SK-N-SH treated with all-trans-retinoic acid at 6 μM for 48 hours (cell line): ENCODE data around the gene UPK1A.

Experiments
- ATAC-seq: fragments of 200-7000 bp; cut with Tn5 transposase; 3 replicates; pipeline ENCODE4 v1.9.1; 2020; ENCODE audit warnings: mild to moderate bottlenecking, moderate library complexity
- ARNTL ChIP-seq: fragments of 450-650 bp; formaldehyde crosslinking; IDR thresholded peaks from 2 replicates; pipeline ENCODE4 v1.5.0; 2020; ENCODE audit warnings: low read depth, mild to moderate bottlenecking, moderate library complexity, borderline replicate concordance
- BACH2 ChIP-seq: fragments of 250-450 bp; sonication (Bioruptor Pico); IDR thresholded peaks from 2 replicates; pipeline ENCODE4 v1.9.0; 2021; ENCODE audit warnings: mild to moderate bottlenecking, borderline replicate concordance
- CSDC2 ChIP-seq: fragments of 250-450 bp; sonication (Bioruptor Pico); IDR thresholded peaks from 2 replicates; pipeline ENCODE4 v1.5.0; 2020; ENCODE audit warnings: mild to moderate bottlenecking, moderate library complexity
- ESRRG ChIP-seq: fragments of 250-450 bp; sonication (Bioruptor Pico); IDR thresholded peaks from 2 replicates; pipeline ENCODE4 v1.6.1; 2021; ENCODE audit warnings: mild to moderate bottlenecking
- GLIS3 ChIP-seq: fragments of 250-450 bp; sonication (Bioruptor Pico); IDR thresholded peaks from 2 replicates; pipeline ENCODE4 v1.5.0; 2020; ENCODE audit warnings: mild to moderate bottlenecking, moderate library complexity
- OSR1 ChIP-seq: fragments of 250-450 bp; sonication (Bioruptor Pico); IDR thresholded peaks from 2 replicates; pipeline ENCODE4 v1.8.0; 2022; ENCODE audit warnings: moderate library complexity, mild to moderate bottlenecking, inconsistent platforms
- PPARA ChIP-seq: fragments of 250-450 bp; sonication (Bioruptor Pico); IDR thresholded peaks from 2 replicates; pipeline ENCODE4 v1.5.0; 2020; ENCODE audit warnings: mild to moderate bottlenecking, borderline replicate concordance
- RARB ChIP-seq: fragments of 250-450 bp; sonication (Bioruptor Pico); IDR thresholded peaks from 2 replicates; pipeline ENCODE4 v1.8.0; 2021; ENCODE audit warnings: mild to moderate bottlenecking, moderate library complexity
- SNAI2 ChIP-seq: fragments of 250-450 bp; sonication (Bioruptor Pico); IDR thresholded peaks from 2 replicates; pipeline ENCODE4 v1.5.0; 2020; ENCODE audit warnings: mild to moderate bottlenecking, moderate library complexity
- ZC3H10 ChIP-seq: fragments of 250-450 bp; sonication (Bioruptor Pico); IDR thresholded peaks from 2 replicates; pipeline ENCODE4 v1.5.1; 2021; ENCODE audit warnings: mild to moderate bottlenecking, moderate library complexity
- ZFP3 ChIP-seq: fragments of 250-450 bp; sonication (Bioruptor Pico); IDR thresholded peaks from 2 replicates; pipeline ENCODE4 v1.5.0; 2020; ENCODE audit warnings: mild to moderate bottlenecking, moderate library complexity
- ZFP30 ChIP-seq: fragments of 450-650 bp; formaldehyde crosslinking; IDR thresholded peaks from 2 replicates; pipeline ENCODE4 v1.5.0; 2022; ENCODE audit warnings: mild to moderate bottlenecking, moderate library complexity
- ZNF565 ChIP-seq: fragments of 450-650 bp; formaldehyde crosslinking; conservative IDR thresholded peaks from 2 replicates; pipeline ENCODE4 v1.5.0; 2020; ENCODE audit warnings: low read depth, mild to moderate bottlenecking, moderate library complexity
- ZNF70 ChIP-seq: fragments of 450-650 bp; formaldehyde crosslinking; IDR thresholded peaks from 2 replicates; pipeline ENCODE4 v1.5.0; 2020; ENCODE audit warnings: mild to moderate bottlenecking, moderate library complexity
- ZNF8 ChIP-seq: fragments of 450-650 bp; formaldehyde crosslinking; IDR thresholded peaks from 2 replicates; pipeline ENCODE4 v1.5.0; 2020; ENCODE audit warnings: mild to moderate bottlenecking, moderate library complexity
- TF ChIP-seq, protein P1 (sequence below): fragments of 250-450 bp; sonication (Bioruptor Pico); IDR thresholded peaks from 2 replicates; pipeline ENCODE4 v1.5.1; 2021; ENCODE audit warnings: mild to moderate bottlenecking, moderate library complexity
- TF ChIP-seq, protein P2 (sequence below): fragments of 250-450 bp; sonication (Bioruptor Pico); IDR thresholded peaks from 2 replicates; pipeline ENCODE4 v1.8.0; 2021; ENCODE audit warnings: low read depth, mild to moderate bottlenecking, moderate library complexity, borderline replicate concordance
- TF ChIP-seq, protein P3 (sequence below): fragments of 250-450 bp; sonication (Bioruptor Pico); IDR thresholded peaks from 2 replicates; pipeline ENCODE4 v1.8.0; 2020; ENCODE audit warnings: mild to moderate bottlenecking, moderate library complexity, borderline replicate concordance
- TF ChIP-seq, protein P4 (sequence below): fragments of 250-450 bp; sonication (Bioruptor Pico); IDR thresholded peaks from 2 replicates; pipeline ENCODE4 v1.5.1; 2020; ENCODE audit warnings: low read depth, mild to moderate bottlenecking, moderate library complexity
- TF ChIP-seq, protein P5 (sequence below): fragments of 250-450 bp; sonication (Bioruptor Pico); IDR thresholded peaks from 2 replicates; pipeline ENCODE4 v1.5.0; 2020; ENCODE audit warnings: mild to moderate bottlenecking, moderate library complexity

The UPK1A gene

DNA sequence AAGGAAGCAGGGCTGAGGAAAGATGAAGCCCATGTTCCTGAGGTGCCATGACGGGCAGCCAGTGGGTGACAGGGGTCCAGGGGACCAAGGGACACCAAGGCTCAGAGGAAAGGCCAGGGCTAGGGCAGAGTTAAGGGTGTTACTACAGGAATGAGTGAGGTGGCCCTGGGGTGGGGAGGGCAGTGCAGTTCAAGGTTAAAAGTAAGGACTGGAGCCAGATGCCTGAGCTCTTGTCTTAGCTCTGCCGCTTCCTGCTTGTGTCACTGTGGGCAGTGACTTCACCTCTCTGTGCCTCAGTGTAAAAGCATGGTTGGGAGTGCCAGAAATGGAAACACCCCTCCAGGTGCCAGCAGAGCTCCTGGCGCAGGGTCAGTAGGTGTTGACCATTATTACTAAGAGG lies 29.7 kb upstream of the UPK1A start:
- no peak for ATAC-seq
- TF ChIP-seq BACH2: no peak

DNA sequence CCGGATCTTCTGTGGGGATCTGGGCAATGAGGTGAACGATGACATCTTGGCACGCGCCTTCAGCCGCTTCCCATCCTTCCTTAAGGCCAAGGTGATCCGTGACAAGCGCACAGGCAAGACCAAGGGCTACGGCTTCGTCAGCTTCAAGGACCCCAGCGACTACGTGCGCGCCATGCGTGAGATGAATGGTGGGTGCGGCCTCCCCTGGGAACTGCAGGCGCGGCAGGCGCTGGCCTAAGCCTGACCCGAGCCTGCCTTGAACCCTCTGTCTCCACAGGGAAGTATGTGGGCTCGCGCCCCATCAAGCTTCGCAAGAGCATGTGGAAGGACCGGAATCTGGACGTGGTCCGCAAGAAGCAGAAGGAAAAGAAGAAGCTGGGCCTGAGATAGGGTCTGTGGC lies 29.2 kb upstream of the UPK1A start:
- TF ChIP-seq ZNF565 (CRISPR knock-in tag) (no peak), ZNF70 (CRISPR knock-in tag) (no peak), OSR1 (no peak), ZFP30 (CRISPR knock-in tag) (no peak), ZNF8 (CRISPR knock-in tag) (no peak), RARB (CRISPR knock-in tag) (no peak), ESRRG (no peak), GLIS3 (CRISPR knock-in tag) (no peak), ZC3H10 (CRISPR knock-in tag) (no peak), ZFP3 (CRISPR knock-in tag) (no peak), BACH2 (no peak), ARNTL (no peak), CSDC2 (CRISPR knock-in tag) (no peak), SNAI2 (no peak)
- TF ChIP-seq, protein P1, sequence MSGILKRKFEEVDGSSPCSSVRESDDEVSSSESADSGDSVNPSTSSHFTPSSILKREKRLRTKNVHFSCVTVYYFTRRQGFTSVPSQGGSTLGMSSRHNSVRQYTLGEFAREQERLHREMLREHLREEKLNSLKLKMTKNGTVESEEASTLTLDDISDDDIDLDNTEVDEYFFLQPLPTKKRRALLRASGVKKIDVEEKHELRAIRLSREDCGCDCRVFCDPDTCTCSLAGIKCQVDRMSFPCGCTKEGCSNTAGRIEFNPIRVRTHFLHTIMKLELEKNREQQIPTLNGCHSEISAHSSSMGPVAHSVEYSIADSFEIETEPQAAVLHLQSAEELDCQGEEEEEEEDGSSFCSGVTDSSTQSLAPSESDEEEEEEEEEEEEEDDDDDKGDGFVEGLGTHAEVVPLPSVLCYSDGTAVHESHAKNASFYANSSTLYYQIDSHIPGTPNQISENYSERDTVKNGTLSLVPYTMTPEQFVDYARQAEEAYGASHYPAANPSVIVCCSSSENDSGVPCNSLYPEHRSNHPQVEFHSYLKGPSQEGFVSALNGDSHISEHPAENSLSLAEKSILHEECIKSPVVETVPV: no peak
- TF ChIP-seq, protein P2, sequence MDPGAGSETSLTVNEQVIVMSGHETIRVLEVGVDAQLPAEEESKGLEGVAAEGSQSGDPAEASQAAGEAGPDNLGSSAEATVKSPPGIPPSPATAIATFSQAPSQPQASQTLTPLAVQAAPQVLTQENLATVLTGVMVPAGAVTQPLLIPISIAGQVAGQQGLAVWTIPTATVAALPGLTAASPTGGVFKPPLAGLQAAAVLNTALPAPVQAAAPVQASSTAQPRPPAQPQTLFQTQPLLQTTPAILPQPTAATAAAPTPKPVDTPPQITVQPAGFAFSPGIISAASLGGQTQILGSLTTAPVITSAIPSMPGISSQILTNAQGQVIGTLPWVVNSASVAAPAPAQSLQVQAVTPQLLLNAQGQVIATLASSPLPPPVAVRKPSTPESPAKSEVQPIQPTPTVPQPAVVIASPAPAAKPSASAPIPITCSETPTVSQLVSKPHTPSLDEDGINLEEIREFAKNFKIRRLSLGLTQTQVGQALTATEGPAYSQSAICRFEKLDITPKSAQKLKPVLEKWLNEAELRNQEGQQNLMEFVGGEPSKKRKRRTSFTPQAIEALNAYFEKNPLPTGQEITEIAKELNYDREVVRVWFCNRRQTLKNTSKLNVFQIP: no peak
- TF ChIP-seq, protein P3, sequence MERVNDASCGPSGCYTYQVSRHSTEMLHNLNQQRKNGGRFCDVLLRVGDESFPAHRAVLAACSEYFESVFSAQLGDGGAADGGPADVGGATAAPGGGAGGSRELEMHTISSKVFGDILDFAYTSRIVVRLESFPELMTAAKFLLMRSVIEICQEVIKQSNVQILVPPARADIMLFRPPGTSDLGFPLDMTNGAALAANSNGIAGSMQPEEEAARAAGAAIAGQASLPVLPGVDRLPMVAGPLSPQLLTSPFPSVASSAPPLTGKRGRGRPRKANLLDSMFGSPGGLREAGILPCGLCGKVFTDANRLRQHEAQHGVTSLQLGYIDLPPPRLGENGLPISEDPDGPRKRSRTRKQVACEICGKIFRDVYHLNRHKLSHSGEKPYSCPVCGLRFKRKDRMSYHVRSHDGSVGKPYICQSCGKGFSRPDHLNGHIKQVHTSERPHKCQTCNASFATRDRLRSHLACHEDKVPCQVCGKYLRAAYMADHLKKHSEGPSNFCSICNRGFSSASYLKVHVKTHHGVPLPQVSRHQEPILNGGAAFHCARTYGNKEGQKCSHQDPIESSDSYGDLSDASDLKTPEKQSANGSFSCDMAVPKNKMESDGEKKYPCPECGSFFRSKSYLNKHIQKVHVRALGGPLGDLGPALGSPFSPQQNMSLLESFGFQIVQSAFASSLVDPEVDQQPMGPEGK (CRISPR knock-in tag): no peak
- TF ChIP-seq, protein P4, sequence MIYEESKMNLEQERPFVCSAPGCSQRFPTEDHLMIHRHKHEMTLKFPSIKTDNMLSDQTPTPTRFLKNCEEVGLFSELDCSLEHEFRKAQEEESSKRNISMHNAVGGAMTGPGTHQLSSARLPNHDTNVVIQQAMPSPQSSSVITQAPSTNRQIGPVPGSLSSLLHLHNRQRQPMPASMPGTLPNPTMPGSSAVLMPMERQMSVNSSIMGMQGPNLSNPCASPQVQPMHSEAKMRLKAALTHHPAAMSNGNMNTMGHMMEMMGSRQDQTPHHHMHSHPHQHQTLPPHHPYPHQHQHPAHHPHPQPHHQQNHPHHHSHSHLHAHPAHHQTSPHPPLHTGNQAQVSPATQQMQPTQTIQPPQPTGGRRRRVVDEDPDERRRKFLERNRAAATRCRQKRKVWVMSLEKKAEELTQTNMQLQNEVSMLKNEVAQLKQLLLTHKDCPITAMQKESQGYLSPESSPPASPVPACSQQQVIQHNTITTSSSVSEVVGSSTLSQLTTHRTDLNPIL (CRISPR knock-in tag): no peak
- TF ChIP-seq, protein P5, sequence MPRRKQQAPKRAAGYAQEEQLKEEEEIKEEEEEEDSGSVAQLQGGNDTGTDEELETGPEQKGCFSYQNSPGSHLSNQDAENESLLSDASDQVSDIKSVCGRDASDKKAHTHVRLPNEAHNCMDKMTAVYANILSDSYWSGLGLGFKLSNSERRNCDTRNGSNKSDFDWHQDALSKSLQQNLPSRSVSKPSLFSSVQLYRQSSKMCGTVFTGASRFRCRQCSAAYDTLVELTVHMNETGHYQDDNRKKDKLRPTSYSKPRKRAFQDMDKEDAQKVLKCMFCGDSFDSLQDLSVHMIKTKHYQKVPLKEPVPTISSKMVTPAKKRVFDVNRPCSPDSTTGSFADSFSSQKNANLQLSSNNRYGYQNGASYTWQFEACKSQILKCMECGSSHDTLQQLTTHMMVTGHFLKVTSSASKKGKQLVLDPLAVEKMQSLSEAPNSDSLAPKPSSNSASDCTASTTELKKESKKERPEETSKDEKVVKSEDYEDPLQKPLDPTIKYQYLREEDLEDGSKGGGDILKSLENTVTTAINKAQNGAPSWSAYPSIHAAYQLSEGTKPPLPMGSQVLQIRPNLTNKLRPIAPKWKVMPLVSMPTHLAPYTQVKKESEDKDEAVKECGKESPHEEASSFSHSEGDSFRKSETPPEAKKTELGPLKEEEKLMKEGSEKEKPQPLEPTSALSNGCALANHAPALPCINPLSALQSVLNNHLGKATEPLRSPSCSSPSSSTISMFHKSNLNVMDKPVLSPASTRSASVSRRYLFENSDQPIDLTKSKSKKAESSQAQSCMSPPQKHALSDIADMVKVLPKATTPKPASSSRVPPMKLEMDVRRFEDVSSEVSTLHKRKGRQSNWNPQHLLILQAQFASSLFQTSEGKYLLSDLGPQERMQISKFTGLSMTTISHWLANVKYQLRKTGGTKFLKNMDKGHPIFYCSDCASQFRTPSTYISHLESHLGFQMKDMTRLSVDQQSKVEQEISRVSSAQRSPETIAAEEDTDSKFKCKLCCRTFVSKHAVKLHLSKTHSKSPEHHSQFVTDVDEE: no peak
- no peak for ATAC-seq

DNA sequence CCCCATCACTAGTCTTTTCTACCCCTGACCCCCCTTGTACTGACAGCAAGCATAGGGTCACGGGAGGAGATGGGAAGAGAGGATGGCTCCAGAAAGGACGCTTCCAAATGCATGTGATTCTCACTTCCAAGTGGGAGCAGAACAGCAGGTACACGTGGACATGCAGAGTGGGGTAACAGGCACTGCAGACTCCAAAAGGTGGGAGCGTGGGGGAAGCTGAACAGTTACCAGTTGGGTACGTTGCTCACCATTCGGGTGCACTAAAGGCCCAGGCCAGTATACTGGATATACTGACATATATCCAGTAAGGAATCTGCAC lies 27.0 kb upstream of the UPK1A start:
- no peak for ATAC-seq
- no peak for TF ChIP-seq ARNTL
- no peak for TF ChIP-seq ZFP30 (CRISPR knock-in tag)
- TF ChIP-seq, protein P3 (CRISPR knock-in tag): no peak
- TF ChIP-seq PPARA: no peak
- no peak for TF ChIP-seq ZNF8 (CRISPR knock-in tag)
- TF ChIP-seq, protein P1: no peak
- TF ChIP-seq, protein P2: no peak
- TF ChIP-seq SNAI2: no peak
- TF ChIP-seq ZNF70 (CRISPR knock-in tag): no peak
- TF ChIP-seq, protein P5: no peak
